M059J (cell line): Measurements from ENCODE around the gene PCDHA1. TPM values are rescaled to one million over a fixed set of nuclear protein-coding genes. Genes with fewer than 3 reads are reported as not detected.

Source experiments
- DNase-seq: peaks from one replicate; pipeline ENCODE4 v3.0.0-alpha.2; 2012; ENCODE audit warnings: low read depth
- total RNA-seq: library from RNA; depleted of rRNA; stranded (reverse); fragments of >200 nt; shearing (Covaris generic); gene quantifications from 2 replicates; pipeline ENCODE4 v1.2.3, GENCODE V29; 2014

Gene PCDHA1
- total RNA-seq, 1 experiment from 2014 or later: 0.05 TPM

- no peak for DNase-seq
Measured at GRCh38 chr5:140923601-140924000, 137.7 kb downstream of the PCDHA1 start.

GRCh38 chr5:140925806-140926442, 140.0 kb downstream of the PCDHA1 start, which contains the start of gene PCDHAC1:
TSS of gene PCDHAC1 (plus strand) at chr5:140926299. CDS start at chr5:140926893, 594 bp downstream.
- DNase-seq: no peak

GRCh38 chr5:140926443-140927227, 140.7 kb downstream of the PCDHA1 start:
- DNase-seq: peak; percentile 61

- DNase-seq: no peak
Measured at GRCh38 chr5:140927228-140927573, 141.3 kb downstream of the PCDHA1 start.

DNA sequence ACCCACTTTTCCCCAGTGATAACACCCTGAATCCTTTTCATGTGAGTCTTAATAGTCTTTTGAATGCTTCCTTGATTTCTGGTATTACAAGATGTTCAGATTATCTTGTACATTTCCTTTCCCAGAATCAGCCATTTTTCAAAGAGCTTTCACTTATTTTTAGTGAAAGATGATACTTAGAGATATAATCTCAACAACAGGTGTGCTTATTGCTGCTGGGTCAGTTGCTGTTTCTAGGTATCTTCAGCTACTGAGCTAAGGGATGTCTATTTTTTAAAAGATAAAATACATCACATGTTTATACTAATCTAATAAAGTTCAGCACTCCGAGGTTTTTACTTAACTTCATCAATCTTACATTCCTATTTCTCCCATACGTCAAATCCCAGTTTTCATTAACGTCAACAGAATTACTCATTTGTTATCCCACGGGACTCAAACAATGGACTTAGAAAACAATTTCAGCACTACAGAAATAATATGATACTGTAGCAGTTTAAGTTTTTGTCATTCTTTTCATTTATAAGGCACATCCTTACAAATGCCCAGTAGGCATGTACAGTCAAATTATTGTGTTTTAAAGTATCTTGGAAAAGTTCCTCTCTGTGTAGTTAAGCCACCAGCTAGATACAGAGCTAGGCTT, 149.1 kb downstream of the PCDHA1 start:
- DNase-seq: no peak

DNA sequence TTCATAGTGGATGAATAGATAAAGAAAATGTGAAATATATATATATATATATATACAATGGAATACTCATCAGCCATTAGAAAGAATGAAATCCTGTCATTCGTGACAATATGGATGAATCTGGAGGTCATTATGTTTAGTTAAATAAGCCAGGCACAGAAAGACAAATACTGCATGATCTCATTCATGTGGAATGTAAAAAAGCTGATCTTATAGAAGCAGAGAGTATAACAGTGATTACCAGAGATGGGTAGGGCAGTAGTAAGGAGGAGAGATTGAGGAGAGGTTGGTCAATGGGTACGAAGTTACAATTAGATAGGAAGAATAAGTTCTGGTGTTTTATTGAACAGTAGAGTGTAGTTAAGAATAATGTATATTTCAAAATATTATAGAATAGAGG, 160.6 kb downstream of the PCDHA1 start:
- DNase-seq: no peak

- DNase-seq: no peak
Measured at GRCh38 chr5:140951636-140952035, 165.7 kb downstream of the PCDHA1 start.

DNA sequence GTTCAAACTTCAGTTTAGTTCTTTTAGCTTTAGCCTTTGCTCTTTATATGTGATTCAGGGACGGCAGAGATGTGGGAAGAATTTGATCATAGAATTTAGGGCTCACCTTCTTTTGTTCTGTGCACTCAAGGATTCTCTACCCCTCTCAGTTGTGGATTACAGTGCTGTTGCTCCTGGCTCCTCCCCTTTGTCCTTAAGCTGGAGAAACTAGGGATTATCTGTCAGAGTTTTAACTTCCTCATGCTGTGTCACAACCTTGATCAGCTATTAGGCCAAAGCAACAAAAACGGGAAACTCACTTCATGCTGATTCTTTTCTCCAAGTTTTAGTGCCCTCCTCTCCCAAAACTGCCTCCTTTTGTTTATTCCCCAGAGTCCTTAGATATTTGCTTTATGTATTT, 167.3 kb downstream of the PCDHA1 start:
- no peak for DNase-seq

- DNase-seq: no peak
Measured at GRCh38 chr5:140962190-140962589, 176.2 kb downstream of the PCDHA1 start.

DNA sequence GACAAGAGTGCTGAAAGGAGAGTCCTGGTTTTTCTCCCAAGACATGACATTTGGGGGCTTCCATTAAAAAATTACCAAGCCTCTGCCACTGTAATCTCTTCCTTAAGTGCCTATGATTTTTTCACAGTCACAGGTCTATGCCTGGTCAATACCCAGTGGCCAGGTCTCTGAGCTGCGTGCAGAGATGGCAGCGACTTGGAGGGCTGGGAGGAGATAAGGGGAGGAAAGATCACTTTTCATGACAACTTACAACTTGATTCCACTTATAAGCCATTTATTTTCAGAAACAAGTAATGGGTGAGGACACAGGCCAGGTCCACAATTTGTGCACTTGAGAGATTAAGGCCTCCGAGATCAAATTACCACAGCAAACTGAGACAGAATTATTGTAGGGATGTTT, 178.4 kb downstream of the PCDHA1 start:
- DNase-seq: no peak

GRCh38 chr5:140965905-140966292, 180.0 kb downstream of the PCDHA1 start:
- no peak for DNase-seq

- DNase-seq: peak; percentile 40
Measured at GRCh38 chr5:140966293-140967225, 180.6 kb downstream of the PCDHA1 start, which contains the start of gene PCDHAC2. TSS of gene PCDHAC2 (plus strand) at chr5:140966476. CDS start at chr5:140966767, 291 bp downstream.

DNA sequence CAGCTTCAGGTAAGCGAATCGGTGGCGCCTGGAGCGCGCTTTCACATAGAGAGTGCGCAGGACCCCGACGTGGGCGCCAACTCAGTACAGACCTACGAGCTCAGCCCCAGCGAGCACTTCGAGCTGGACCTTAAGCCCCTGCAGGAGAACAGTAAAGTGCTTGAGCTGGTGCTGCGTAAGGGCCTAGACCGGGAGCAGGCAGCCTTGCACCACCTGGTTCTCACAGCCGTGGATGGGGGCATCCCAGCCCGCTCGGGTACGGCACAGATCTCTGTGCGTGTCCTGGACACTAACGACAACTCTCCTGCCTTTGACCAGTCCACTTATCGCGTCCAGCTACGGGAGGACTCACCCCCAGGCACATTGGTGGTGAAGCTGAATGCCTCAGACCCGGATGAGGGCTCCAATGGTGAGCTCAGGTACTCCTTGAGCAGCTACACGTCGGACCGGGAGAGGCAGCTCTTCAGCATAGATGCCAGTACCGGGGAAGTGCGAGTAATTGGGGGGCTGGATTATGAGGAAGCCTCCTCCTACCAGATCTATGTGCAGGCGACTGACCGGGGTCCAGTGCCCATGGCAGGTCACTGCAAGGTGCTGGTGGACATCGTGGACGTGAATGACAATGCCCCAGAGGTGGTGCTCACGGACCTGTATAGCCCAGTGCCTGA, 181.4 kb downstream of the PCDHA1 start:
- DNase-seq: no peak

GRCh38 chr5:140969880-140970279, 183.9 kb downstream of the PCDHA1 start:
- DNase-seq: no peak

DNA sequence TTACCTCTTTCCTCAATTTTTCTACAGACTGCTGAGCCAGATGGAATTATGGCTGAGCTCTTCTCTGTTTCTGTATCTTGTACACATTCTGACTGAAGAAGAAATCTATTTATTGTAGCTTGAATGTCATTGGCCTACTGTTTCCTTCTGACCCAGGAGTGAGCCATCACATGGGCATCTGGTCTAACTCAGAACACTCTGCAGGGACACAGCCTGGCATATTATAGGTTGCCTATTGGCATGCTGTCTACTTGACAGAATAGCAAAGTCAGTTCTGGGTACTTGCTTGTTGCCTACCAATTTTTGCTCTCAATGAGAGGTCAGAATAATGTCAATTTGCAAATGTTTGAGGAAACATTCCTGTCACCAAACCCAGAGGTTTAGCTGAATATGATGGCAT, 187.6 kb downstream of the PCDHA1 start:
- DNase-seq: no peak

DNA sequence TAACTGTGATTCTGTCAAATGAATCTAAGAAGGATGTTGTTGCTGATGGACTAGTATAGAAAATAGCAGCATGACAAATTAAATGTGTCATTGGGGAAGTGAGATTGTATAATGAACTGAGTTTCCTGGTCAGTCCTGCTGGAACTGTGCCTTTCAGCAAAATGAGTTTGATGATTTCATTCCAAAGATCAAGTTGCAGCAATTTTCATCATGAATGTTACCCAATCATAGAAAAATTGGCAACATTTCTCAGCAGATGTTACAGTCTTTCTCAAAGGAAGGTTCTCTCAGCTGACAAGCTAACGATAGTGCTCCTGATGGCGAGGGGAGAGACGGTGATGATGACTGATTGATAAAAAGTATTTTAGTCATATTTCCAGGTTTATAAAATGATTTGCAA, 191.1 kb downstream of the PCDHA1 start:
- no peak for DNase-seq

- DNase-seq: no peak
Measured at GRCh38 chr5:140978260-140978659, 192.3 kb downstream of the PCDHA1 start.

GRCh38 chr5:140978983-140979382, 193.0 kb downstream of the PCDHA1 start:
- no peak for DNase-seq

GRCh38 chr5:140982083-140982716, 196.3 kb downstream of the PCDHA1 start:
- no peak for DNase-seq

DNA sequence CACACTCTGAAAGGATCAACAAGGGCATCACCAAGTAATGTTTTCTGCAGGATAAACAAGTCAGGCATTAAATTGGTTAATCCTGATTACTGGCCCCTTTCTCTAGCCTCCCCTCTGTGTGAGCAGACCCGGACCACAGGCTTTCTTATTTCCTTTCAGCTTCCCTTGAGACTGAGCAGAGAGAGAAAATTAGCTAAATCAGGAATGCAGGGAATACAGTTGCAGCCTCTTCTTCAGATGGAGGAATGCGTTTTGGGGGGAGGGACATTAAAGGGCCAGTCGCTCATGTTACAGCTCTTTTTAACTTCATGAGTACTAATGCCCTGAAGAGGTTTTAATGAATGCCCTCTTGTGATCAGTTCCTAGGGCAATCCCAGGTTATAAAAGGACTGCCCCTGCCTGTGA, 200.2 kb downstream of the PCDHA1 start:
- DNase-seq: no peak

GRCh38 chr5:140988100-140988499, 202.2 kb downstream of the PCDHA1 start:
- no peak for DNase-seq
